Right lobe of liver (tissue), 6 donors: ENCODE data around the gene DSCAM. TPM values are rescaled to one million over a fixed set of nuclear protein-coding genes. Genes with fewer than 3 reads are reported as not detected.

ENCODE experiments used
- ATAC-seq, 4 donors: fragments of 200-7000 bp; cut with Tn5 transposase; one replicate each; pipeline ENCODE4 v1.9.1; 2020; ENCODE audit warnings: mild to moderate bottlenecking in 4 of 4, moderate library complexity in 4 of 4
- DNase-seq, 3 donors: peaks; one replicate each; pipeline ENCODE4 v3.0.0-alpha.2; 2020
- H3K27ac ChIP-seq, 3 donors: fragments of 200-600 bp; one replicate each; pipeline ENCODE4 v1.8.0; 2022
- H3K27me3 ChIP-seq, 2 donors: fragments of 200-600 bp; one replicate each; pipeline ENCODE4 v1.8.0; 2022
- H3K36me3 ChIP-seq, 4 donors: fragments of 200-600 bp; sonication (generic) in 1 of 4; one replicate each; pipeline versions ENCODE4 v1.5.1 to v1.8.0; 2017 to 2022; ENCODE audit warnings: control low read depth in 1 of 4
- H3K4me1 ChIP-seq, 4 donors: fragments of 200-600 bp; sonication (generic) in 1 of 4; one replicate each; pipeline versions ENCODE4 v1.5.1 to v1.8.0; 2017 to 2022; ENCODE audit warnings: control low read depth in 1 of 4
- H3K4me3 ChIP-seq, 3 donors: fragments of 200-600 bp; one replicate each; pipeline ENCODE4 v1.8.0; 2022
- H3K9me3 ChIP-seq, 4 donors: fragments of 200-600 bp; sonication (generic) in 1 of 4; one replicate each; pipeline versions ENCODE4 v1.5.1 to v1.8.0; 2017 to 2022; ENCODE audit warnings: control low read depth in 1 of 4
- CTCF ChIP-seq, 4 donors: fragments of 200-600 bp in 3 of 4; fragments of 450-650 bp in 1 of 4; IDR thresholded peaks; one replicate each; pipeline versions ENCODE4 v1.5.1 to v1.8.0; 2016 to 2022; ENCODE audit warnings: antibody characterized with exemption in 4 of 4, mild to moderate bottlenecking in 2 of 4
- POLR2A ChIP-seq: fragments of 450-650 bp; IDR thresholded peaks from one replicate; pipeline ENCODE4 v1.6.1; 2017; ENCODE audit warnings: antibody characterized with exemption, mild to moderate bottlenecking
- WGBS: methylation state at CpG from one replicate; pipeline ENCODE4 v1.1.6; 2018; ENCODE audit warnings: low coverage, low lambda C conversion rate; ENCODE audit not compliant: insufficient coverage; ENCODE audit errors: missing lambda C conversion rate; 5-methylcytosine and 5-hydroxymethylcytosine counted together
- intact Hi-C, 2 donors: fragments of 100-400 bp; cut with DNase I; formaldehyde crosslinking; loops; one replicate each; pipeline versions ENCODE4 v1.11.2 to v1.14.1; 2022
- total RNA-seq, 6 experiments: library from RNA; depleted of rRNA in 2 of 6; stranded (reverse); fragments of >200 nt in 2 of 6; fragmentation: NEBNext Ultra II Directional in 3 of 6; extraction: Animal tissue kit (Norgen Biotek cat#: 25700) in 3 of 6; gene quantifications; one replicate each; pipeline versions ENCODE4 v1.1.0 to v1.2.4, GENCODE V29; 2016 to 2023
- donor health status: DM: no; HTN: yes; CAD: no.
- donor health status: DM: no; HTN: no; CAD: no.
- donor health status: DM: no; HTN: no; CAD: no.
- donor health status: DM: no; HTN: yes; CAD: no.
- donor health status: DM: no; HTN: yes; CAD: no.

The DSCAM gene
- total RNA-seq, 6 experiments from 2014 or later = 0.04 to 0.16 (median 0.06) TPM; not detected in 2

GRCh38 chr21:40841524-40842196, 5.3 kb downstream of the DSCAM start:
- H3K9me3 ChIP-seq = no peaks in the 10 kb centered on the region
- no peak for TF ChIP-seq POLR2A
- peak; percentile 24 to 63 (median 52) for TF ChIP-seq CTCF (IDR thresholded peaks at IDR 0.05)
- H3K4me1 ChIP-seq = no peaks in the 10 kb centered on the region
- DNase-seq (peak; percentile 60 to 77 (median 77)), ATAC-seq (peak; percentile 79 to 96 (median 92))
- peaks cover 0 to 9% of the 10 kb centered on the region in 2 donors for H3K27me3 ChIP-seq
- no peaks in the 10 kb centered on the region for H3K36me3 ChIP-seq
- intact Hi-C loops = no loop called here
- no peak overlapping the region for H3K27ac ChIP-seq
- peak overlapping the region in 1 of 3 donors; percentile 42 for H3K4me3 ChIP-seq
- 2% methylated on average over 18 of the region's 39 CpGs for WGBS

GRCh38 chr21:40840401-40841125, 6.4 kb downstream of the DSCAM start:
- intact Hi-C loops = no loop called here
- Histone ChIP-seq H3K27ac (no peak overlapping the region), H3K36me3 (no peaks in the 10 kb centered on the region), H3K27me3 (peaks cover 0 to 9% of the 10 kb centered on the region in 2 donors), H3K4me1 (no peaks in the 10 kb centered on the region), H3K9me3 (no peaks in the 10 kb centered on the region), H3K4me3 (no peak overlapping the region)
- WGBS = 51% methylated on average over 14 of the region's 15 CpGs
- DNase-seq (no peak), ATAC-seq (no peak)
- no peak for TF ChIP-seq POLR2A
- no peak for TF ChIP-seq CTCF (IDR thresholded peaks at IDR 0.05)

GRCh38 chr21:40839521-40839920, 7.4 kb downstream of the DSCAM start:
- H3K27me3 ChIP-seq = peaks cover 0 to under 1% of the 10 kb centered on the region in 2 donors
- no peaks in the 10 kb centered on the region for H3K36me3 ChIP-seq
- no peak overlapping the region for H3K27ac ChIP-seq
- no peaks in the 10 kb centered on the region for H3K9me3 ChIP-seq
- H3K4me3 ChIP-seq = no peak overlapping the region
- no peaks in the 10 kb centered on the region for H3K4me1 ChIP-seq
- ATAC-seq = no peak
- intact Hi-C loops = no loop called here
- WGBS = 61% methylated on average over 2 of the region's 2 CpGs
- TF ChIP-seq CTCF (IDR thresholded peaks at IDR 0.05) = no peak
- TF ChIP-seq POLR2A = no peak
- DNase-seq = no peak

- Histone ChIP-seq H3K36me3 (no peaks in the 10 kb centered on the region), H3K27me3 (no peaks in the 10 kb centered on the region), H3K4me3 (no peak overlapping the region), H3K27ac (no peak overlapping the region), H3K9me3 (no peaks in the 10 kb centered on the region), H3K4me1 (no peaks in the 10 kb centered on the region)
- WGBS = 47% methylated on average over 5 of the region's 5 CpGs
- DNase-seq (no peak), ATAC-seq (no peak)
- no peak for TF ChIP-seq CTCF (IDR thresholded peaks at IDR 0.05)
- TF ChIP-seq POLR2A = no peak
- intact Hi-C loops = no loop called here
Measured at GRCh38 chr21:40837456-40837855, 9.5 kb downstream of the DSCAM start.
